Measurements from ENCODE around the gene SLC6A6.
A peak's percentile ranks its signal among the peaks of the same experiment; 100 is the strongest.

Gene SLC6A6

GRCh38 chr3:14402304-14402811, at the start of gene SLC6A6:
Gene SLC6A6 (plus strand): TSS chr3:14402606. CDS start chr3:14443635, 41,029 bp downstream.
- peak; percentile 91 for DNase-seq (ENCODE audit: low spot score)

- DNase-seq (ENCODE audit: low spot score) = no peak
Measured at GRCh38 chr3:14353502-14353901, 48.9 kb upstream of the SLC6A6 start.

- DNase-seq (ENCODE audit: low spot score) = no peak
Measured at GRCh38 chr3:14357463-14357862, 44.9 kb upstream of the SLC6A6 start.

- DNase-seq (ENCODE audit: low spot score) = no peak
Measured at GRCh38 chr3:14358426-14359211, 43.8 kb upstream of the SLC6A6 start.

- DNase-seq (ENCODE audit: low spot score) = no peak
Measured at GRCh38 chr3:14359348-14359747, 43.1 kb upstream of the SLC6A6 start.

GRCh38 chr3:14360123-14360881, 42.1 kb upstream of the SLC6A6 start:
- DNase-seq (ENCODE audit: low spot score) = no peak

- DNase-seq (ENCODE audit: low spot score) = no peak
Measured at GRCh38 chr3:14361068-14361677, 41.2 kb upstream of the SLC6A6 start.

GRCh38 chr3:14362890-14363289, 39.5 kb upstream of the SLC6A6 start:
- DNase-seq (ENCODE audit: low spot score) = no peak

GRCh38 chr3:14363379-14363778, 39.0 kb upstream of the SLC6A6 start:
- no peak for DNase-seq (ENCODE audit: low spot score)

GRCh38 chr3:14363991-14364390, 38.4 kb upstream of the SLC6A6 start:
- DNase-seq (ENCODE audit: low spot score) = no peak

GRCh38 chr3:14364580-14365292, 37.7 kb upstream of the SLC6A6 start:
- no peak for DNase-seq (ENCODE audit: low spot score)

GRCh38 chr3:14366248-14366647, 36.2 kb upstream of the SLC6A6 start:
- no peak for DNase-seq (ENCODE audit: low spot score)

- no peak for DNase-seq (ENCODE audit: low spot score)
Measured at GRCh38 chr3:14366915-14367823, 35.2 kb upstream of the SLC6A6 start.

GRCh38 chr3:14368146-14368545, 34.3 kb upstream of the SLC6A6 start:
- DNase-seq (ENCODE audit: low spot score) = no peak

- no peak for DNase-seq (ENCODE audit: low spot score)
Measured at GRCh38 chr3:14368885-14369284, 33.5 kb upstream of the SLC6A6 start.

- no peak for DNase-seq (ENCODE audit: low spot score)
Measured at GRCh38 chr3:14369675-14370669, 32.4 kb upstream of the SLC6A6 start.

GRCh38 chr3:14370720-14371572, 31.5 kb upstream of the SLC6A6 start:
- no peak for DNase-seq (ENCODE audit: low spot score)

GRCh38 chr3:14371573-14372474, 30.6 kb upstream of the SLC6A6 start:
- DNase-seq (ENCODE audit: low spot score) = peak; percentile 55
